Measurements from ENCODE around the gene VTI1A.

Gene VTI1A

GRCh38 chr10:112658900-112659638 lies 212.1 kb downstream of the VTI1A start:
- no peaks in the 10 kb centered on the region for H3K9me3 ChIP-seq (ENCODE audit: control insufficient read depth, low read length)
- H3K36me3 ChIP-seq (ENCODE audit: control insufficient read depth, insufficient read depth, low read length), result no peaks in the 10 kb centered on the region
- no peak overlapping the region for H3K4me3 ChIP-seq (ENCODE audit: low read length)
- H3K4me1 ChIP-seq (ENCODE audit: control insufficient read depth, insufficient read depth, low read length), result peaks cover 18% of the 10 kb centered on the region
- no peak overlapping the region for H3K9ac ChIP-seq (ENCODE audit: low read length)
- H3K27me3 ChIP-seq (ENCODE audit: control insufficient read depth, insufficient read depth, low read length), result no peaks in the 10 kb centered on the region

- H3K36me3 ChIP-seq (ENCODE audit: control insufficient read depth, insufficient read depth, low read length), result no peaks in the 10 kb centered on the region
- no peaks in the 10 kb centered on the region for H3K9me3 ChIP-seq (ENCODE audit: control insufficient read depth, low read length)
- no peaks in the 10 kb centered on the region for H3K27me3 ChIP-seq (ENCODE audit: control insufficient read depth, insufficient read depth, low read length)
- no peak overlapping the region for H3K4me3 ChIP-seq (ENCODE audit: low read length)
- H3K9ac ChIP-seq (ENCODE audit: low read length), result no peak overlapping the region
- H3K4me1 ChIP-seq (ENCODE audit: control insufficient read depth, insufficient read depth, low read length), result peaks cover 1% of the 10 kb centered on the region
Observed at GRCh38 chr10:112663234-112664125, 216.5 kb downstream of the VTI1A start.

GRCh38 chr10:112666094-112666493 lies 219.1 kb downstream of the VTI1A start:
- H3K9me3 ChIP-seq (ENCODE audit: control insufficient read depth, low read length), result no peaks in the 10 kb centered on the region
- no peak overlapping the region for H3K4me3 ChIP-seq (ENCODE audit: low read length)
- no peak overlapping the region for H3K9ac ChIP-seq (ENCODE audit: low read length)
- no peaks in the 10 kb centered on the region for H3K36me3 ChIP-seq (ENCODE audit: control insufficient read depth, insufficient read depth, low read length)
- H3K4me1 ChIP-seq (ENCODE audit: control insufficient read depth, insufficient read depth, low read length), result no peaks in the 10 kb centered on the region
- H3K27me3 ChIP-seq (ENCODE audit: control insufficient read depth, insufficient read depth, low read length), result no peaks in the 10 kb centered on the region

- Histone ChIP-seq H3K9ac (ENCODE audit: low read length) (no peak overlapping the region), H3K4me1 (ENCODE audit: control insufficient read depth, insufficient read depth, low read length) (no peaks in the 10 kb centered on the region)
Observed at GRCh38 chr10:112669989-112670388, 223.0 kb downstream of the VTI1A start.

GRCh38 chr10:112671743-112672142 lies 224.7 kb downstream of the VTI1A start:
- Histone ChIP-seq H3K9ac (ENCODE audit: low read length) (no peak overlapping the region), H3K27me3 (ENCODE audit: control insufficient read depth, insufficient read depth, low read length) (no peaks in the 10 kb centered on the region), H3K36me3 (ENCODE audit: control insufficient read depth, insufficient read depth, low read length) (no peaks in the 10 kb centered on the region), H3K4me3 (ENCODE audit: low read length) (no peak overlapping the region), H3K9me3 (ENCODE audit: control insufficient read depth, low read length) (no peaks in the 10 kb centered on the region), H3K4me1 (ENCODE audit: control insufficient read depth, insufficient read depth, low read length) (no peaks in the 10 kb centered on the region)

More at GRCh38 chr10:112669989-112670388, 223.0 kb downstream of the VTI1A start:
- no peaks in the 10 kb centered on the region for H3K9me3 ChIP-seq (ENCODE audit: control insufficient read depth, low read length)
- H3K4me3 ChIP-seq (ENCODE audit: low read length), result no peak overlapping the region
- H3K27me3 ChIP-seq (ENCODE audit: control insufficient read depth, insufficient read depth, low read length), result no peaks in the 10 kb centered on the region
- no peaks in the 10 kb centered on the region for H3K36me3 ChIP-seq (ENCODE audit: control insufficient read depth, insufficient read depth, low read length)

GRCh38 chr10:112672706-112673105 lies 225.7 kb downstream of the VTI1A start:
- Histone ChIP-seq H3K9ac (ENCODE audit: low read length) (no peak overlapping the region), H3K36me3 (ENCODE audit: control insufficient read depth, insufficient read depth, low read length) (no peaks in the 10 kb centered on the region), H3K4me1 (ENCODE audit: control insufficient read depth, insufficient read depth, low read length) (no peaks in the 10 kb centered on the region)

GRCh38 chr10:112675560-112676083 lies 228.6 kb downstream of the VTI1A start:
- no peaks in the 10 kb centered on the region for H3K9me3 ChIP-seq (ENCODE audit: control insufficient read depth, low read length)
- no peak overlapping the region for H3K9ac ChIP-seq (ENCODE audit: low read length)
- no peaks in the 10 kb centered on the region for H3K27me3 ChIP-seq (ENCODE audit: control insufficient read depth, insufficient read depth, low read length)
- no peaks in the 10 kb centered on the region for H3K36me3 ChIP-seq (ENCODE audit: control insufficient read depth, insufficient read depth, low read length)
- H3K4me3 ChIP-seq (ENCODE audit: low read length), result no peak overlapping the region
- no peaks in the 10 kb centered on the region for H3K4me1 ChIP-seq (ENCODE audit: control insufficient read depth, insufficient read depth, low read length)

More at GRCh38 chr10:112672706-112673105, 225.7 kb downstream of the VTI1A start:
- H3K27me3 ChIP-seq (ENCODE audit: control insufficient read depth, insufficient read depth, low read length), result no peaks in the 10 kb centered on the region
- no peak overlapping the region for H3K4me3 ChIP-seq (ENCODE audit: low read length)
- H3K9me3 ChIP-seq (ENCODE audit: control insufficient read depth, low read length), result no peaks in the 10 kb centered on the region

- Histone ChIP-seq H3K36me3 (ENCODE audit: control insufficient read depth, insufficient read depth, low read length) (no peaks in the 10 kb centered on the region), H3K9me3 (ENCODE audit: control insufficient read depth, low read length) (no peaks in the 10 kb centered on the region), H3K4me1 (ENCODE audit: control insufficient read depth, insufficient read depth, low read length) (no peaks in the 10 kb centered on the region), H3K4me3 (ENCODE audit: low read length) (no peak overlapping the region), H3K9ac (ENCODE audit: low read length) (no peak overlapping the region), H3K27me3 (ENCODE audit: control insufficient read depth, insufficient read depth, low read length) (no peaks in the 10 kb centered on the region)
Observed at GRCh38 chr10:112677689-112678088, 230.7 kb downstream of the VTI1A start.

GRCh38 chr10:112678581-112678980 lies 231.6 kb downstream of the VTI1A start:
- no peaks in the 10 kb centered on the region for H3K27me3 ChIP-seq (ENCODE audit: control insufficient read depth, insufficient read depth, low read length)
- no peaks in the 10 kb centered on the region for H3K36me3 ChIP-seq (ENCODE audit: control insufficient read depth, insufficient read depth, low read length)
- no peak overlapping the region for H3K9ac ChIP-seq (ENCODE audit: low read length)
- no peaks in the 10 kb centered on the region for H3K9me3 ChIP-seq (ENCODE audit: control insufficient read depth, low read length)
- H3K4me1 ChIP-seq (ENCODE audit: control insufficient read depth, insufficient read depth, low read length), result no peaks in the 10 kb centered on the region
- H3K4me3 ChIP-seq (ENCODE audit: low read length), result no peak overlapping the region

- H3K27me3 ChIP-seq (ENCODE audit: control insufficient read depth, insufficient read depth, low read length), result no peaks in the 10 kb centered on the region
- H3K9me3 ChIP-seq (ENCODE audit: control insufficient read depth, low read length), result no peaks in the 10 kb centered on the region
- H3K4me1 ChIP-seq (ENCODE audit: control insufficient read depth, insufficient read depth, low read length), result no peaks in the 10 kb centered on the region
- H3K9ac ChIP-seq (ENCODE audit: low read length), result no peak overlapping the region
- no peaks in the 10 kb centered on the region for H3K36me3 ChIP-seq (ENCODE audit: control insufficient read depth, insufficient read depth, low read length)
- no peak overlapping the region for H3K4me3 ChIP-seq (ENCODE audit: low read length)
Observed at GRCh38 chr10:112678987-112679386, 232.0 kb downstream of the VTI1A start.

GRCh38 chr10:112679392-112679791 lies 232.4 kb downstream of the VTI1A start:
- no peaks in the 10 kb centered on the region for H3K27me3 ChIP-seq (ENCODE audit: control insufficient read depth, insufficient read depth, low read length)
- H3K4me1 ChIP-seq (ENCODE audit: control insufficient read depth, insufficient read depth, low read length), result no peaks in the 10 kb centered on the region
- no peaks in the 10 kb centered on the region for H3K9me3 ChIP-seq (ENCODE audit: control insufficient read depth, low read length)
- H3K4me3 ChIP-seq (ENCODE audit: low read length), result no peak overlapping the region
- no peaks in the 10 kb centered on the region for H3K36me3 ChIP-seq (ENCODE audit: control insufficient read depth, insufficient read depth, low read length)
- H3K9ac ChIP-seq (ENCODE audit: low read length), result no peak overlapping the region

- H3K36me3 ChIP-seq (ENCODE audit: control insufficient read depth, insufficient read depth, low read length), result no peaks in the 10 kb centered on the region
- no peaks in the 10 kb centered on the region for H3K4me1 ChIP-seq (ENCODE audit: control insufficient read depth, insufficient read depth, low read length)
- no peak overlapping the region for H3K4me3 ChIP-seq (ENCODE audit: low read length)
- H3K27me3 ChIP-seq (ENCODE audit: control insufficient read depth, insufficient read depth, low read length), result no peaks in the 10 kb centered on the region
- H3K9me3 ChIP-seq (ENCODE audit: control insufficient read depth, low read length), result no peaks in the 10 kb centered on the region
- H3K9ac ChIP-seq (ENCODE audit: low read length), result no peak overlapping the region
Observed at GRCh38 chr10:112680586-112680985, 233.6 kb downstream of the VTI1A start.

Data from mucosa of stomach (tissue), 1 donor.